B cell (primary cell): ENCODE results near the gene ADCY1.

Experiments
- EZH2 ChIP-seq: IDR thresholded peaks from 2 replicates; pipeline ENCODE4 v1.6.1; 2012; ENCODE audit warnings: borderline replicate concordance, low read depth, mild to moderate bottlenecking, moderate library complexity, low read length; ENCODE audit not compliant: insufficient read depth, poor library complexity, severe bottlenecking
- TF ChIP-seq, protein P1 (sequence below): fragments of 200-600 bp; IDR thresholded peaks from one replicate; pipeline ENCODE4 v1.8.0; 2022; ENCODE audit warnings: antibody characterized with exemption, mild to moderate bottlenecking

DNA sequence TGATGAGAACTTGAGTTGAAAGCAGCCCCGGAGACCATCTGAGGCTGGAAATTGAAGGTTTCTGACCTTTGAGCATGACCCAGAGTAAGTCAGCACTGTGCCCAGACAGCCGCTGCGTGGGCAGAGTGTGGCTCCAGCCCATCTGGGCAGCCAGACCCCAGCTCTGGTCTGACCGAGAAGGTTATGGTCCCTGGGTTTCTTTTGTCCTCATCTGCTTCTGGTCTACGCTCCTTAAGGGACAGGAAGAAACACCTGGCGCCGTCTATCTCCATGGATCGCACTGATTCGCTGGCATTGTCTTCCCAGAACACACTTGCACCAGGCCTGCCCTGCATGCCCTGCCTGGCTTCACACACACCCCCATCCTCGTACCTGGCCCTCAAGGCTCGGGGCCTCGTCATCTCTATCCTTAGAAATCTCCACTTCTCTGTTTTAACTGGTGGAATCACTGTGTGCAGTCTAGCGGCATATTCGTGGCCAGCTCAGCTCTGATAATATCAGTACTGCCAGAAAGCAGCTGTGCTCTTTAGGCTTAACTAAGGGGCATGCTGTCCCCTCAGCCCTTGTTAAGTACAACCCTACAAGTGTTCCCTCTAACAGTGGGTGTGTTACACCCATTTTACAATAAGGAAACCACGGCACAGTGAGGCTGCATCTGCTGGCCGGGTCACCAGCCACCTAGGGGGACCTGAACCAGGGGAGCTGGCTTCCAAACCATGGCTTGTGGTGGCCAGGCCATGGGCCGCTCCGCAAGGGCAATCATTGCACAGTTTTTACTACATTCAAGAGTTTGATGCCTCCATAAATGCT, 127.7 kb downstream of the ADCY1 start:
- TF ChIP-seq, protein P1, sequence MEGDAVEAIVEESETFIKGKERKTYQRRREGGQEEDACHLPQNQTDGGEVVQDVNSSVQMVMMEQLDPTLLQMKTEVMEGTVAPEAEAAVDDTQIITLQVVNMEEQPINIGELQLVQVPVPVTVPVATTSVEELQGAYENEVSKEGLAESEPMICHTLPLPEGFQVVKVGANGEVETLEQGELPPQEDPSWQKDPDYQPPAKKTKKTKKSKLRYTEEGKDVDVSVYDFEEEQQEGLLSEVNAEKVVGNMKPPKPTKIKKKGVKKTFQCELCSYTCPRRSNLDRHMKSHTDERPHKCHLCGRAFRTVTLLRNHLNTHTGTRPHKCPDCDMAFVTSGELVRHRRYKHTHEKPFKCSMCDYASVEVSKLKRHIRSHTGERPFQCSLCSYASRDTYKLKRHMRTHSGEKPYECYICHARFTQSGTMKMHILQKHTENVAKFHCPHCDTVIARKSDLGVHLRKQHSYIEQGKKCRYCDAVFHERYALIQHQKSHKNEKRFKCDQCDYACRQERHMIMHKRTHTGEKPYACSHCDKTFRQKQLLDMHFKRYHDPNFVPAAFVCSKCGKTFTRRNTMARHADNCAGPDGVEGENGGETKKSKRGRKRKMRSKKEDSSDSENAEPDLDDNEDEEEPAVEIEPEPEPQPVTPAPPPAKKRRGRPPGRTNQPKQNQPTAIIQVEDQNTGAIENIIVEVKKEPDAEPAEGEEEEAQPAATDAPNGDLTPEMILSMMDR: no peak
- no peak for TF ChIP-seq EZH2
